HepG2 (cell line): ENCODE data around the gene PODN. TPM values are rescaled to one million over a fixed set of nuclear protein-coding genes. Genes with fewer than 3 reads are reported as not detected.

Source experiments
- ATAC-seq: fragments of 200-7000 bp; cut with Tn5 transposase; 3 replicates; pipeline ENCODE4 v1.9.1; 2020; ENCODE audit warnings: mild to moderate bottlenecking, moderate library complexity
- BruUV-seq: library from RNA; stranded (reverse); fragments of 400-500 nt; replicated peaks from 2 replicates; lab custom pipeline; 2021; lab: Mats Ljungman, UMichigan
- CTCF ChIA-PET: fragments of 300-600 bp; formaldehyde crosslinking; extraction: SDS; loops from one replicate; lab custom pipeline; 2021; ENCODE audit warnings: low total read pairs, inconsistent platforms, low intra/inter-chr PET ratio; lab: Yijun Ruan, JAX
- POLR2A ChIA-PET: fragments of 350-600 bp; sonication (Branson Sonifier 250); formaldehyde crosslinking; loops from one replicate; lab custom pipeline; 2020; ENCODE audit warnings: antibody characterized with exemption, inconsistent platforms; lab: Yijun Ruan, JAX
- DNase-seq: peaks from one replicate; pipeline ENCODE4 v3.0.0-alpha.2; 2015; ENCODE audit warnings: low spot score
- FAIRE-seq: peaks from 3 replicates; lab custom pipeline; 2011; peaks lifted over from hg19 to GRCh38; lab: Jason Lieb, UNC
- H2AFZ ChIP-seq: one replicate; pipeline ENCODE4 v1.6.1; 2011; ENCODE audit warnings: low read length, inconsistent platforms
- H3K27ac ChIP-seq: fragments of 300-600 bp; 3 replicates; pipeline ENCODE4 v1.8.0; 2011; ENCODE audit warnings: mixed run types, mild to moderate bottlenecking, mixed read lengths, low read length, inconsistent platforms; ENCODE audit not compliant: insufficient read depth; ENCODE audit errors: extremely low read length
- H3K27me3 ChIP-seq, 2 experiments: fragments of 200-600 bp in 1 of 2; 2 replicates in 1 of 2; 3 replicates in 1 of 2; pipeline versions ENCODE4 v1.6.0 to v1.8.0; 2011; ENCODE audit warnings: low read length in 2 of 2, mild to moderate bottlenecking in 2 of 2, moderate library complexity in 2 of 2, inconsistent platforms in 1 of 2; ENCODE audit not compliant: insufficient read depth in 2 of 2, control insufficient read depth in 1 of 2
- H3K36me3 ChIP-seq, 2 experiments: fragments of 200-600 bp in 1 of 2; replicated peaks in 1 of 2; 2 replicates in 1 of 2; 3 replicates in 1 of 2; pipeline versions ENCODE4 v1.5.1 to v1.8.0; 2011; ENCODE audit warnings: low read length in 2 of 2, inconsistent platforms in 1 of 2; ENCODE audit not compliant: insufficient read depth in 2 of 2, control insufficient read depth in 1 of 2
- H3K4me1 ChIP-seq: 2 replicates; pipeline ENCODE4 v1.5.1; 2012; ENCODE audit warnings: low read length, inconsistent platforms; ENCODE audit not compliant: insufficient read depth
- H3K4me2 ChIP-seq: 2 replicates; pipeline ENCODE4 v1.6.0; 2011; ENCODE audit warnings: low read depth, low read length, inconsistent platforms
- H3K4me3 ChIP-seq, 3 experiments: fragments of 200-600 bp in 1 of 3; sonication (generic), shearing (Covaris generic) in 1 of 3; replicated peaks in 1 of 3; 2 replicates each; pipeline ENCODE4 v1.5.1; 2011 to 2016; ENCODE audit warnings: low read length in 3 of 3, inconsistent platforms in 2 of 3, low read depth in 2 of 3, mild to moderate bottlenecking in 2 of 3, control low read depth in 1 of 3, mixed read lengths in 1 of 3; ENCODE audit not compliant: insufficient read depth in 1 of 3
- H3K79me2 ChIP-seq: one replicate; pipeline ENCODE4 v1.6.1; 2011; ENCODE audit warnings: low read length, inconsistent platforms; ENCODE audit not compliant: insufficient read depth
- H3K9ac ChIP-seq: 2 replicates; pipeline ENCODE4 v1.6.0; 2011; ENCODE audit warnings: mild to moderate bottlenecking, low read depth, low read length, inconsistent platforms; ENCODE audit not compliant: insufficient read depth
- H3K9me3 ChIP-seq: 2 replicates; pipeline ENCODE4 v1.5.1; 2012; ENCODE audit warnings: mild to moderate bottlenecking, low read length
- H4K20me1 ChIP-seq: 2 replicates; pipeline ENCODE4 v1.6.0; 2011; ENCODE audit warnings: inconsistent platforms, mild to moderate bottlenecking, low read length, moderate library complexity; ENCODE audit not compliant: insufficient read depth
- GATA4 ChIP-seq: sonication (generic); IDR thresholded peaks from 2 replicates; pipeline ENCODE4 v1.6.1; 2016; ENCODE audit warnings: antibody characterized with exemption, low read depth, borderline replicate concordance
- HIVEP1 ChIP-seq: sonication (generic); formaldehyde crosslinking; IDR thresholded peaks from 2 replicates; pipeline ENCODE4 v1.4.0; 2020; ENCODE audit warnings: mild to moderate bottlenecking, missing genetic modification reagents
- HMG20A ChIP-seq: IDR thresholded peaks from 2 replicates; pipeline ENCODE4 v1.6.1; 2016; ENCODE audit warnings: borderline replicate concordance
- HNRNPLL ChIP-seq: fragments of 200-400 bp; formaldehyde crosslinking; IDR thresholded peaks from 2 replicates; pipeline ENCODE4 v1.6.1; 2017; ENCODE audit warnings: mild to moderate bottlenecking, low read depth, low read length; ENCODE audit not compliant: poor library complexity, severe bottlenecking
- KDM4B ChIP-seq: sonication (generic); formaldehyde crosslinking; IDR thresholded peaks from 2 replicates; pipeline ENCODE4 v1.4.0; 2020; ENCODE audit warnings: missing genetic modification reagents
- KDM5A ChIP-seq: fragments of 200-600 bp; sonication (generic); IDR thresholded peaks from 2 replicates; pipeline ENCODE4 v1.7.0; 2018; ENCODE audit warnings: antibody characterized with exemption, mild to moderate bottlenecking, low read length, borderline replicate concordance
- KLF6 ChIP-seq: IDR thresholded peaks from 2 replicates; pipeline ENCODE4 v1.8.0; 2016; ENCODE audit warnings: missing biosample characterization, missing genetic modification reagents
- MAFF ChIP-seq: IDR thresholded peaks from 2 replicates; pipeline ENCODE4 v1.6.1; 2011; ENCODE audit warnings: low read depth, low read length, improper control_type of control experiment
- MEIS1 ChIP-seq: sonication (generic); formaldehyde crosslinking; IDR thresholded peaks from 2 replicates; pipeline ENCODE4 v1.9.0; 2021; ENCODE audit warnings: mild to moderate bottlenecking, missing genetic modification reagents, moderate library complexity, borderline replicate concordance
- NAIF1 ChIP-seq: sonication (generic); formaldehyde crosslinking; IDR thresholded peaks from 2 replicates; pipeline ENCODE4 v1.5.0; 2020; ENCODE audit warnings: mild to moderate bottlenecking, missing genetic modification reagents, borderline replicate concordance
- NFIB ChIP-seq: sonication (generic); formaldehyde crosslinking; IDR thresholded peaks from 2 replicates; pipeline ENCODE4 v1.9.0; 2021; ENCODE audit warnings: missing genetic modification reagents, mild to moderate bottlenecking, borderline replicate concordance
- PRMT3 ChIP-seq: sonication (generic); formaldehyde crosslinking; IDR thresholded peaks from 2 replicates; pipeline ENCODE4 v1.8.1; 2022; ENCODE audit warnings: low read depth, mild to moderate bottlenecking, moderate library complexity, missing genetic modification reagents, borderline replicate concordance
- ZBTB49 ChIP-seq: sonication (generic); formaldehyde crosslinking; IDR thresholded peaks from 2 replicates; pipeline ENCODE4 v1.4.0; 2020; ENCODE audit warnings: missing genetic modification reagents, borderline replicate concordance
- ZNF670 ChIP-seq: sonication (generic); formaldehyde crosslinking; IDR thresholded peaks from 2 replicates; pipeline ENCODE4 v1.8.0; 2022; ENCODE audit warnings: mild to moderate bottlenecking, missing genetic modification reagents, borderline replicate concordance
- ZNF713 ChIP-seq: sonication (generic); formaldehyde crosslinking; IDR thresholded peaks from 2 replicates; pipeline ENCODE4 v1.4.0; 2020; ENCODE audit warnings: mild to moderate bottlenecking, missing genetic modification reagents
- WGBS: methylation state at CpG from one replicate; pipeline ENCODE4 v1.1.6; 2017; ENCODE audit warnings: low lambda C conversion rate; 5-methylcytosine and 5-hydroxymethylcytosine counted together
- in situ Hi-C: cut with HindIII; loops from 2 replicates; pipeline ENCODE4 v1.10.0; 2017; ENCODE audit warnings: low pct_unique_long_range_greater_than_20kb; ENCODE audit not compliant: extremely low pct_ligation_motif_present
- intact Hi-C: fragments of 100-400 bp; cut with micrococcal nuclease; formaldehyde crosslinking; loops from one replicate; pipeline ENCODE4 v1.10.0; 2022; ENCODE audit not compliant: unreplicated experiment
- polyA plus RNA-seq, 8 experiments: library from polyadenylated mRNA; depleted of rRNA in 3 of 8; stranded (reverse) in 7 of 8; unstranded in 1 of 8; fragments of >200 nt; fragmentation: Illumina TruSeq in 4 of 8; extraction: Trizol in 4 of 8; gene quantifications; 2 replicates each; pipeline versions ENCODE4 v1.2.1 to v1.2.3, GENCODE V29; 2011 to 2016; ENCODE audit warnings: low read depth in 4 of 8, missing spikeins in 1 of 8, mixed read lengths in 1 of 8; ENCODE audit not compliant: insufficient read depth in 1 of 8
- total RNA-seq, 5 experiments: library from RNA; depleted of rRNA; stranded (reverse); fragments of >200 nt; fragmentation: Illumina TruSeq; extraction: Trizol; gene quantifications; 2 replicates each; pipeline ENCODE4 v1.2.3, GENCODE V29; 2016; ENCODE audit warnings: low read depth in 1 of 5
- TF ChIP-seq, protein P1 (sequence below): IDR thresholded peaks from 2 replicates; pipeline ENCODE4 v1.6.1; 2016; ENCODE audit warnings: mild to moderate bottlenecking, missing biosample characterization, missing genetic modification reagents
- TF ChIP-seq, protein P2 (sequence below): IDR thresholded peaks from 2 replicates; pipeline ENCODE4 v1.6.1; 2012; ENCODE audit warnings: low read length, improper control_type of control experiment

PODN gene
- total and polyA plus RNA-seq, 2 of the 13 experiments (the other 11 are each of a cell fraction or from before 2014, with no cell fraction given): 0.13 TPM; not detected in 1

- Histone ChIP-seq H2AFZ (no peak overlapping the region), H3K4me1 (no peaks in the 10 kb centered on the region), H4K20me1 (no peaks in the 10 kb centered on the region), H3K27ac (no peak overlapping the region), H3K27me3 (peaks cover 4 to 15% of the 10 kb centered on the region in 2 experiments; a peak in 4 of 5 replicates), H3K79me2 (no peaks in the 10 kb centered on the region), H3K9me3 (no peaks in the 10 kb centered on the region), H3K4me3 (no peak overlapping the region), H3K4me2 (no peak overlapping the region), H3K36me3 (no peaks in the 10 kb centered on the region), H3K9ac (no peak overlapping the region)
- ATAC-seq (no peak), FAIRE-seq (no peak), DNase-seq (no peak)
- in situ Hi-C loops: no loop called here
- intact Hi-C loops: no loop called here
- no TSS peak for BruUV-seq
- TF ChIP-seq HIVEP1 (CRISPR knock-in tag): no peak
- TF ChIP-seq, protein P1, sequence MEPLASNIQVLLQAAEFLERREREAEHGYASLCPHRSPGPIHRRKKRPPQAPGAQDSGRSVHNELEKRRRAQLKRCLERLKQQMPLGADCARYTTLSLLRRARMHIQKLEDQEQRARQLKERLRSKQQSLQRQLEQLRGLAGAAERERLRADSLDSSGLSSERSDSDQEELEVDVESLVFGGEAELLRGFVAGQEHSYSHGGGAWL (CRISPR knock-in tag): no peak
- no peak for TF ChIP-seq GATA4
- no peak for TF ChIP-seq MEIS1 (CRISPR knock-in tag)
- TF ChIP-seq, protein P2, sequence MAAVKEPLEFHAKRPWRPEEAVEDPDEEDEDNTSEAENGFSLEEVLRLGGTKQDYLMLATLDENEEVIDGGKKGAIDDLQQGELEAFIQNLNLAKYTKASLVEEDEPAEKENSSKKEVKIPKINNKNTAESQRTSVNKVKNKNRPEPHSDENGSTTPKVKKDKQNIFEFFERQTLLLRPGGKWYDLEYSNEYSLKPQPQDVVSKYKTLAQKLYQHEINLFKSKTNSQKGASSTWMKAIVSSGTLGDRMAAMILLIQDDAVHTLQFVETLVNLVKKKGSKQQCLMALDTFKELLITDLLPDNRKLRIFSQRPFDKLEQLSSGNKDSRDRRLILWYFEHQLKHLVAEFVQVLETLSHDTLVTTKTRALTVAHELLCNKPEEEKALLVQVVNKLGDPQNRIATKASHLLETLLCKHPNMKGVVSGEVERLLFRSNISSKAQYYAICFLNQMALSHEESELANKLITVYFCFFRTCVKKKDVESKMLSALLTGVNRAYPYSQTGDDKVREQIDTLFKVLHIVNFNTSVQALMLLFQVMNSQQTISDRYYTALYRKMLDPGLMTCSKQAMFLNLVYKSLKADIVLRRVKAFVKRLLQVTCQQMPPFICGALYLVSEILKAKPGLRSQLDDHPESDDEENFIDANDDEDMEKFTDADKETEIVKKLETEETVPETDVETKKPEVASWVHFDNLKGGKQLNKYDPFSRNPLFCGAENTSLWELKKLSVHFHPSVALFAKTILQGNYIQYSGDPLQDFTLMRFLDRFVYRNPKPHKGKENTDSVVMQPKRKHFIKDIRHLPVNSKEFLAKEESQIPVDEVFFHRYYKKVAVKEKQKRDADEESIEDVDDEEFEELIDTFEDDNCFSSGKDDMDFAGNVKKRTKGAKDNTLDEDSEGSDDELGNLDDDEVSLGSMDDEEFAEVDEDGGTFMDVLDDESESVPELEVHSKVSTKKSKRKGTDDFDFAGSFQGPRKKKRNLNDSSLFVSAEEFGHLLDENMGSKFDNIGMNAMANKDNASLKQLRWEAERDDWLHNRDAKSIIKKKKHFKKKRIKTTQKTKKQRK: no peak
- TF ChIP-seq MAFF: no peak
- no peak for TF ChIP-seq ZNF670 (CRISPR knock-in tag)
- no peak for TF ChIP-seq KDM5A
- no peak for TF ChIP-seq ZNF713 (CRISPR knock-in tag)
- TF ChIP-seq PRMT3: no peak
- TF ChIP-seq HMG20A (CRISPR knock-in tag): no peak
- no peak for TF ChIP-seq NFIB (CRISPR knock-in tag)
- no peak for TF ChIP-seq ZBTB49 (CRISPR knock-in tag)
- no peak for TF ChIP-seq HNRNPLL
- TF ChIP-seq KDM4B (CRISPR knock-in tag): no peak
- no peak for TF ChIP-seq KLF6 (CRISPR knock-in tag)
- no peak for TF ChIP-seq NAIF1
- 9% methylated on average over 1 of the region's 1 CpG for WGBS
- POLR2A ChIA-PET: no interaction called here
- CTCF ChIA-PET: no interaction called here
These were observed 1.4 kb upstream of the PODN start for GRCh38 chr1:53060579-53060978.
